K562 (cell line): ENCODE results near the gene CNTRL. TPM values are rescaled to one million over a fixed set of nuclear protein-coding genes. Genes with fewer than 3 reads are reported as not detected.

Source experiments
- ATAC-seq: fragments of 200-7000 bp; cut with Tn5 transposase; 3 replicates; pipeline ENCODE4 v1.9.1; 2020; ENCODE audit warnings: moderate library complexity
- BruUV-seq: library from RNA; stranded (reverse); fragments of 400-500 nt; replicated peaks from 2 replicates; lab custom pipeline; 2021; lab: Mats Ljungman, UMichigan
- CTCF ChIA-PET: fragments of 300-600 bp; formaldehyde crosslinking; extraction: SDS; loops from one replicate; lab custom pipeline; 2021; ENCODE audit warnings: low intra/inter-chr PET ratio; lab: Yijun Ruan, JAX
- POLR2A ChIA-PET: fragments of 300-600, 350-650 bp; sonication (Branson Sonifier 250); formaldehyde crosslinking; extraction: SDS; loops from one replicate; lab custom pipeline; 2021; ENCODE audit warnings: antibody characterized with exemption, inconsistent platforms; lab: Yijun Ruan, JAX
- DNase-seq, 4 experiments: peaks; one replicate each; pipeline versions ENCODE4 v3.0.0 to v3.0.0-alpha.2; 2011 to 2018; ENCODE audit warnings: low spot score in 3 of 4, mixed read lengths in 3 of 4; ENCODE audit errors: extremely low read depth in 1 of 4
- FAIRE-seq: peaks from 2 replicates; lab custom pipeline; 2011; peaks lifted over from hg19 to GRCh38; lab: Jason Lieb, UNC
- H2AFZ ChIP-seq: 2 replicates; pipeline ENCODE4 v1.6.0; 2011; ENCODE audit warnings: low read depth, low read length, control low read depth, inconsistent platforms
- H3K27ac ChIP-seq: fragments of 200-600 bp; 3 replicates; pipeline ENCODE4 v1.8.0; 2011; ENCODE audit warnings: low read depth, mild to moderate bottlenecking, control low read depth, inconsistent platforms, low read length, moderate library complexity, mixed read lengths; ENCODE audit errors: extremely low read depth
- H3K27me3 ChIP-seq, 2 experiments: fragments of 300-600 bp in 1 of 2; 2 replicates in 1 of 2; 3 replicates in 1 of 2; pipeline versions ENCODE4 v1.6.0 to v1.8.0; 2011; ENCODE audit warnings: inconsistent platforms in 2 of 2, low read length in 2 of 2, mild to moderate bottlenecking in 1 of 2, mixed read lengths in 1 of 2, moderate library complexity in 1 of 2; ENCODE audit not compliant: control insufficient read depth in 2 of 2, insufficient read depth in 2 of 2
- H3K36me3 ChIP-seq: fragments of 300-600 bp; 3 replicates; pipeline ENCODE4 v1.8.0; 2011; ENCODE audit warnings: mild to moderate bottlenecking, low read length, inconsistent platforms; ENCODE audit not compliant: control insufficient read depth, insufficient read depth
- H3K4me1 ChIP-seq, 2 experiments: fragments of 200-600 bp in 1 of 2; replicated peaks in 1 of 2; 2 replicates in 1 of 2; 3 replicates in 1 of 2; pipeline versions ENCODE4 v1.5.1 to v1.8.0; 2011; ENCODE audit warnings: inconsistent platforms in 2 of 2, low read length in 2 of 2, mild to moderate bottlenecking in 1 of 2, mixed read lengths in 1 of 2, moderate library complexity in 1 of 2; ENCODE audit not compliant: control insufficient read depth in 2 of 2, insufficient read depth in 2 of 2
- H3K4me2 ChIP-seq: 2 replicates; pipeline ENCODE4 v1.6.1; 2011; ENCODE audit warnings: low read length, control low read depth, inconsistent platforms, mixed read lengths; ENCODE audit not compliant: insufficient read depth
- H3K4me3 ChIP-seq: fragments of 200-600 bp; sonication (generic), shearing (Covaris generic); 2 replicates; pipeline ENCODE4 v1.5.1; 2016; ENCODE audit warnings: control low read depth, inconsistent platforms
- H3K79me2 ChIP-seq: fragments of 200-600 bp; 3 replicates; pipeline ENCODE4 v1.8.0; 2011; ENCODE audit warnings: low read length, inconsistent platforms; ENCODE audit not compliant: control insufficient read depth, insufficient read depth
- H3K9ac ChIP-seq, 2 experiments: 2 replicates each; pipeline versions ENCODE4 v1.6.0 to v1.6.1; 2011; ENCODE audit warnings: low read depth in 2 of 2, low read length in 2 of 2, control low read depth in 1 of 2, inconsistent platforms in 1 of 2, mild to moderate bottlenecking in 1 of 2, mixed read lengths in 1 of 2; ENCODE audit not compliant: insufficient read depth in 1 of 2
- H3K9me1 ChIP-seq: one replicate; pipeline ENCODE4 v1.6.0; 2011; ENCODE audit warnings: inconsistent platforms, mild to moderate bottlenecking, low read length, moderate library complexity; ENCODE audit not compliant: control insufficient read depth, insufficient read depth
- H3K9me3 ChIP-seq: replicated peaks from 2 replicates; pipeline ENCODE4 v1.5.1; 2011; ENCODE audit warnings: low read depth, low read length, inconsistent platforms; ENCODE audit not compliant: control insufficient read depth, insufficient read depth
- H4K20me1 ChIP-seq: replicated peaks from 2 replicates; pipeline ENCODE4 v1.6.1; 2011; ENCODE audit warnings: low read length, inconsistent platforms, mixed read lengths; ENCODE audit not compliant: control insufficient read depth, insufficient read depth
- ATF3 ChIP-seq, 2 experiments: fragments of 450-650 bp in 1 of 2; sonication (generic) in 1 of 2; formaldehyde crosslinking in 1 of 2; IDR thresholded peaks in 1 of 2; conservative IDR thresholded peaks in 1 of 2; 2 replicates each; pipeline versions ENCODE4 v1.6.1 to v1.8.1; 2016 to 2023; ENCODE audit warnings: mild to moderate bottlenecking in 2 of 2, moderate library complexity in 2 of 2, inconsistent platforms in 1 of 2, missing genetic modification reagents in 1 of 2
- MEIS2 ChIP-seq: fragments of 450-650 bp; IDR thresholded peaks from 2 replicates; pipeline ENCODE4 v1.6.1; 2014; ENCODE audit warnings: mild to moderate bottlenecking; ENCODE audit not compliant: partially characterized antibody
- PBX2 ChIP-seq, 2 experiments: IDR thresholded peaks in 1 of 2; conservative IDR thresholded peaks in 1 of 2; 2 replicates each; pipeline ENCODE4 v1.6.1; 2016; ENCODE audit warnings: low read depth in 2 of 2, mild to moderate bottlenecking in 1 of 2, missing compliant biosample characterization in 1 of 2, missing genetic modification characterization in 1 of 2, moderate library complexity in 1 of 2
- PKNOX1 ChIP-seq: fragments of 450-650 bp; IDR thresholded peaks from 2 replicates; pipeline ENCODE4 v1.6.1; 2016
- POLR2A ChIP-seq: fragments of 450-650 bp; conservative IDR thresholded peaks from 2 replicates; pipeline ENCODE4 v1.6.1; 2016
- ZNF316 ChIP-seq: fragments of 450-650 bp; IDR thresholded peaks from 2 replicates; pipeline ENCODE4 v1.6.1; 2016
- WGBS: fragments of 100-300 bp; shearing (Covaris generic); methylation state at CpG from one replicate; pipeline ENCODE4 v1.1.6; 2016; ENCODE audit warnings: low coverage, mixed read lengths; ENCODE audit not compliant: insufficient coverage; ENCODE audit errors: missing lambda C conversion rate; 5-methylcytosine and 5-hydroxymethylcytosine counted together
- in situ Hi-C: fragments of 300-500 bp; cut with MboI; formaldehyde crosslinking; loops from 4 replicates; pipeline ENCODE4 v1.15.0; 2018; ENCODE audit warnings: inconsistent platforms, mixed read lengths
- intact Hi-C: fragments of 100-400 bp; cut with micrococcal nuclease; formaldehyde crosslinking; loops from 2 replicates; pipeline ENCODE4 v1.14.2; 2022
- polyA plus RNA-seq, 8 experiments: library from polyadenylated mRNA; depleted of rRNA in 4 of 8; stranded (reverse) in 5 of 8; unstranded in 3 of 8; fragments of >200 nt; fragmentation: Nextera tagmentation in 2 of 8; fragmentation: Illumina TruSeq in 1 of 8; extraction: Ambion mirVana in 2 of 8; extraction: Trizol in 1 of 8; gene quantifications; 2 replicates each; pipeline versions ENCODE4 v1.2.1 to v1.2.3, GENCODE V29; 2011 to 2014; ENCODE audit warnings: inconsistent platforms in 1 of 8, missing spikeins in 1 of 8
- total RNA-seq, 7 experiments: library from RNA; depleted of rRNA in 6 of 7; stranded (reverse); fragments of >200 nt in 6 of 7; fragmentation: Illumina TruSeq in 2 of 7; extraction: Trizol in 2 of 7; gene quantifications; 2 replicates each; pipeline versions ENCODE4 v1.2.1 to v1.2.3, GENCODE V29; 2011 to 2021; ENCODE audit warnings: low replicate concordance in 1 of 7

The CNTRL gene
- total and polyA plus RNA-seq, 9 of the 15 experiments (the other 6 are each of a cell fraction or from before 2014, with no cell fraction given): 9.2 to 28.9 (median 20.5) TPM

- no peak overlapping the region for H3K4me2 ChIP-seq
- ChIA-PET CTCF (no interaction called here), POLR2A (interaction anchor here (0.6 kb wide), 1 partner anchor 184 kb away, joined by 3 read pairs; no protein-coding TSS in a partner anchor)
- no peaks in the 10 kb centered on the region for H3K27me3 ChIP-seq
- H3K9me1 ChIP-seq: no peaks in the 10 kb centered on the region
- in situ Hi-C loops (no loop called here), intact Hi-C loops (no loop called here)
- ATAC-seq (no peak), FAIRE-seq (no peak), DNase-seq (no peak)
- no peak overlapping the region for H2AFZ ChIP-seq
- no peak overlapping the region for H3K9ac ChIP-seq
- H3K4me3 ChIP-seq: no peak overlapping the region
- peaks cover 68% of the 10 kb centered on the region for H3K36me3 ChIP-seq
- H4K20me1 ChIP-seq: no peaks in the 10 kb centered on the region
- no peak for TF ChIP-seq ZNF316
- TF ChIP-seq POLR2A: no peak
- TF ChIP-seq PKNOX1: peak; percentile 62
- TF ChIP-seq ATF3 (IDR thresholded peaks at IDR 0.05): peak; percentile 49; the same call in 1 of the 2 replicates
- no peak for TF ChIP-seq ATF3 (CRISPR knock-in tag; conservative IDR thresholded peaks at IDR 0.05)
- TF ChIP-seq MEIS2: peak; percentile 88
- no peak for TF ChIP-seq PBX2 (CRISPR knock-in tag; IDR thresholded peaks at IDR 0.05; ENCODE audit: low read depth)
- TF ChIP-seq PBX2 (tag; conservative IDR thresholded peaks at IDR 0.05; ENCODE audit: low read depth): peak; percentile 66
- no peak overlapping the region for H3K27ac ChIP-seq
- no peaks in the 10 kb centered on the region; a peak in 3 of 5 replicates for H3K4me1 ChIP-seq
- no TSS peak for BruUV-seq
- H3K79me2 ChIP-seq: peaks cover 91% of the 10 kb centered on the region
- no peaks in the 10 kb centered on the region for H3K9me3 ChIP-seq
- 45% methylated on average over 3 of the region's 3 CpGs for WGBS
Measured at GRCh38 chr9:121187636-121188305, 113.0 kb downstream of the CNTRL start.
